KMS-11 (cell line): ENCODE measurements around the gene TGM5.

Experiments used
- H2AFZ ChIP-seq: fragments of 200-600 bp; sonication (generic); 2 replicates; pipeline ENCODE4 v1.6.1; 2016; ENCODE audit warnings: antibody characterized with exemption, mixed run types, low read depth
- H3K27ac ChIP-seq: fragments of 200-600 bp; sonication (generic); 2 replicates; pipeline ENCODE4 v1.6.1; 2016; ENCODE audit warnings: mild to moderate bottlenecking, mixed run types
- H3K27me3 ChIP-seq: fragments of 200-600 bp; sonication (generic); 2 replicates; pipeline ENCODE4 v1.6.1; 2017; ENCODE audit warnings: mild to moderate bottlenecking, low read depth, mixed run types, moderate library complexity; ENCODE audit not compliant: insufficient read depth
- H3K36me3 ChIP-seq: fragments of 200-600 bp; sonication (generic); 2 replicates; pipeline ENCODE4 v1.6.1; 2017; ENCODE audit warnings: mild to moderate bottlenecking, mixed run types; ENCODE audit not compliant: insufficient read depth
- H3K4me1 ChIP-seq: fragments of 200-600 bp; sonication (generic); 2 replicates; pipeline ENCODE4 v1.6.1; 2016; ENCODE audit warnings: mild to moderate bottlenecking, low read depth, mixed run types; ENCODE audit not compliant: poor library complexity, severe bottlenecking
- H3K4me2 ChIP-seq: fragments of 200-600 bp; sonication (generic); 2 replicates; pipeline ENCODE4 v1.7.0; 2016; ENCODE audit warnings: mild to moderate bottlenecking, mixed run types
- H3K4me3 ChIP-seq: fragments of 200-600 bp; sonication (generic); IDR thresholded peaks from 2 replicates; pipeline ENCODE4 v1.6.1; 2017; ENCODE audit warnings: low read depth, low read length, mixed read lengths; ENCODE audit not compliant: insufficient read depth
- H3K79me2 ChIP-seq: fragments of 200-600 bp; sonication (generic); 2 replicates; pipeline ENCODE4 v1.6.1; 2016; ENCODE audit warnings: low read depth, mixed run types; ENCODE audit not compliant: insufficient read depth
- H3K9ac ChIP-seq: fragments of 200-600 bp; sonication (generic); 2 replicates; pipeline ENCODE4 v1.6.1; 2016; ENCODE audit warnings: mild to moderate bottlenecking, mixed run types
- H4K20me1 ChIP-seq: fragments of 200-600 bp; sonication (generic); 2 replicates; pipeline ENCODE4 v1.6.1; 2016; ENCODE audit warnings: mild to moderate bottlenecking, mixed run types; ENCODE audit not compliant: insufficient read depth
- TF ChIP-seq, protein P1 (sequence below): fragments of 200-600 bp; sonication (generic); conservative IDR thresholded peaks from 2 replicates; pipeline ENCODE4 v1.6.1; 2017; ENCODE audit warnings: low read depth, mild to moderate bottlenecking, antibody characterized with exemption, low read length, moderate library complexity, mixed read lengths

Gene TGM5

DNA sequence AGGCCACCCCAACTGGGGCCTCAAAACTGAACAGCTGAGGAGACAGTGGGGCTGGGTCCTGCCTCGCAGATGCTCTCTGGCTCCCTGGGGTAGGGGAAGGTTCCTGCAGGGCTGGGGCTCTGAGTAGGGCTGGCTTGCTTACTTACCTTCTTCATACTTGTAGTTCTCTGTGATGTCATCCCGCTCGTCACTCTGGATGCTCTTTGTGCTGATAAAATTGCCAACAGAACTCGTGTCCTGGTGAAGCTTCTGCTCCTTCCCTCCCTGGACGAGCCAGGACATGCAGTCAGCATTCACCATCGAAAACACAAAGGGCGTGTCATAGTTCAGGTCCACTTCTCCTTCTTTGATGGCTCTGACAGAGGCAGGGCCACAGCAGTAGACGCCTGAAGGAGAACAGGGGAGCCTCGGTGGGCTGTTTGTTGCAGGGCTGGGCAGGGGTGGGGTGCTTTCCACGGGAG, 28.0 kb downstream of the TGM5 start:
- Histone ChIP-seq H3K79me2 (no peaks in the 10 kb centered on the region), H2AFZ (no peak overlapping the region), H3K9ac (no peak overlapping the region), H3K4me3 (no peak overlapping the region), H3K27me3 (no peaks in the 10 kb centered on the region), H3K4me1 (no peaks in the 10 kb centered on the region), H3K4me2 (no peak overlapping the region), H4K20me1 (no peaks in the 10 kb centered on the region), H3K36me3 (no peaks in the 10 kb centered on the region), H3K27ac (no peak overlapping the region)
- TF ChIP-seq, protein P1, sequence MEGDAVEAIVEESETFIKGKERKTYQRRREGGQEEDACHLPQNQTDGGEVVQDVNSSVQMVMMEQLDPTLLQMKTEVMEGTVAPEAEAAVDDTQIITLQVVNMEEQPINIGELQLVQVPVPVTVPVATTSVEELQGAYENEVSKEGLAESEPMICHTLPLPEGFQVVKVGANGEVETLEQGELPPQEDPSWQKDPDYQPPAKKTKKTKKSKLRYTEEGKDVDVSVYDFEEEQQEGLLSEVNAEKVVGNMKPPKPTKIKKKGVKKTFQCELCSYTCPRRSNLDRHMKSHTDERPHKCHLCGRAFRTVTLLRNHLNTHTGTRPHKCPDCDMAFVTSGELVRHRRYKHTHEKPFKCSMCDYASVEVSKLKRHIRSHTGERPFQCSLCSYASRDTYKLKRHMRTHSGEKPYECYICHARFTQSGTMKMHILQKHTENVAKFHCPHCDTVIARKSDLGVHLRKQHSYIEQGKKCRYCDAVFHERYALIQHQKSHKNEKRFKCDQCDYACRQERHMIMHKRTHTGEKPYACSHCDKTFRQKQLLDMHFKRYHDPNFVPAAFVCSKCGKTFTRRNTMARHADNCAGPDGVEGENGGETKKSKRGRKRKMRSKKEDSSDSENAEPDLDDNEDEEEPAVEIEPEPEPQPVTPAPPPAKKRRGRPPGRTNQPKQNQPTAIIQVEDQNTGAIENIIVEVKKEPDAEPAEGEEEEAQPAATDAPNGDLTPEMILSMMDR: no peak

DNA sequence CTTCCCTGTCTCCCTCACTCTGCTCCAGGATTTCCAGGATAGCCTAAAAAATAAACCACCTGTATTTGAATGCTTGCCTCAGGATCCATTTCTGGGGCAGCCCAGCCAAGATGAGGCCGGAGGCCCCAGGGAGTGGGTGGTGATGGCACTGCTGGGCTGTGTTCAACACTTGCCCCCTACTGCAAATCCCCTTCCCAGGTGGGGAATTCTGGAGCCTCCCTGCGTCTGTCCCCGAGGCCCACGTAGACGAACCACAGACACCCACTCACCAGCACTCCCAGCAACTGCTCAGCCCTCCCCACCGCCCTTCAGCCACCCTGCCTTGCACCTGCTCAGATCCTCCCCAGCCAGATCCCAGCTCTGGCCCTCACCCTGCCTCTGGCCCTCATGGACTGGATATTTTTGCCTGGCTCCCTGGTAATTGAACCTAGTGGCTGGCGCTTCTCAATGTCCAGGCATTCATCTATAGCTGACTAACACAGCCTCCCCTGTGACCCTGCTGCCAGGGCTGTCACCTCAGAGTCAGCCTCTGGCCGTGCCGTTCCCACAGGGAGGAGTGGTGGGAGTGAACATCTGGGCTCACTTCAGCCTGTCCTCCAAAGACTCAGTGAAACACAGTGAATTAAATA, 28.8 kb downstream of the TGM5 start:
- H3K79me2 ChIP-seq: no peaks in the 10 kb centered on the region
- H3K27me3 ChIP-seq: no peaks in the 10 kb centered on the region
- H3K4me2 ChIP-seq: no peak overlapping the region
- TF ChIP-seq, protein P1: no peak
- H2AFZ ChIP-seq: no peak overlapping the region
- H4K20me1 ChIP-seq: no peaks in the 10 kb centered on the region
- H3K27ac ChIP-seq: no peak overlapping the region
- H3K36me3 ChIP-seq: no peaks in the 10 kb centered on the region
- no peaks in the 10 kb centered on the region for H3K4me1 ChIP-seq
- H3K4me3 ChIP-seq: no peak overlapping the region
- H3K9ac ChIP-seq: no peak overlapping the region

DNA sequence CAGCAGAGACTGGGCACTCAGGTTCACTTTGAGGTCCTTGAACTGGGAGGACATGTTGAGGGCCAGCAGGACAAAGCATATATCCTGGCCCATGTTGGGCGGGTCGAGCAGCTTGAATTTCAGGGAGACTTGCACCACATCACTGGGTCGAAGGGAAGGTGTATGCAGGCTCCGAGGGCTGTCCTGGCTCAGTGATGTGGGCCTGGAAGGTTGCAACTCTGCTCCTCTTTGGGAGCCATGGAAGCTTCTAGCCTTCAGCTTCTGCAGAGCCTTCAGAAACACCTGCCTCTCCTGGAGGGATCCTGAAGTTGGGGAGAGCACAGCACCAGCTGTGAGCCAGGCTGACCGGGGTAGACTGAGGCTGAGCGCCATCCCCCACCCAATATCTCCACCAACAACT, 31.2 kb downstream of the TGM5 start:
- no peak overlapping the region for H3K4me3 ChIP-seq
- H4K20me1 ChIP-seq: no peaks in the 10 kb centered on the region
- no peak overlapping the region for H3K9ac ChIP-seq
- H2AFZ ChIP-seq: no peak overlapping the region
- H3K79me2 ChIP-seq: no peaks in the 10 kb centered on the region
- H3K27ac ChIP-seq: no peak overlapping the region
- no peaks in the 10 kb centered on the region for H3K27me3 ChIP-seq
- H3K4me2 ChIP-seq: no peak overlapping the region
- TF ChIP-seq, protein P1: no peak
- no peaks in the 10 kb centered on the region for H3K4me1 ChIP-seq
- no peaks in the 10 kb centered on the region for H3K36me3 ChIP-seq

DNA sequence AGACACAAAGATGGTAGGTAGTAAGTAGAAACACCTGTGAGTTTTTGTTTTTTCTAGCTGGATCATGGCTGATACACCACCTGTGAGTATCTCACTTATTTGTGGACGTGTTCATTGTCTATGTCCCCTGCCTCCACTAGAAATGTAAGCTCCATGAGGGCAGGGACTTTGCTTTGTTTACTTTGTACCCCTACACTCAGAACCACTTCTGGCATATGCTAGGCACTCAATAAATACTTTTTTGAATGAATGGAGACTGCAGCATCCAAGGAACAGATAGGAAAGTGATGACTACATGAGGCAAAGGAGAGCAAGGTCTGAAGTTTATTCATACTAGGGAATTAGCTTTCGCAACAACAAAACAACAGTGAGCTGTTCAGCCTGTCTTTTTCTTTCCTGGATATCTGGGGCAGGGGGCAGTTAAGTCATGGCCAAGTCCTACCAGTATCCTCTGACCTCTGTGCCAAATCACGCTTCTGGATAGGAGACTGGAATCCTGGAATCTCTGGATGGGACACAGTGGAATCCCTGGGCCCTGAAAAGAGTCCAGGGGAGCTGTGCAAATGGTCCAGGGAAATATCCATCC, 34.3 kb downstream of the TGM5 start:
- Histone ChIP-seq H3K79me2 (no peaks in the 10 kb centered on the region), H3K4me2 (no peak overlapping the region), H3K4me3 (no peak overlapping the region), H3K4me1 (no peaks in the 10 kb centered on the region), H3K27me3 (no peaks in the 10 kb centered on the region), H2AFZ (no peak overlapping the region), H3K9ac (no peak overlapping the region), H3K27ac (no peak overlapping the region), H3K36me3 (no peaks in the 10 kb centered on the region), H4K20me1 (no peaks in the 10 kb centered on the region)
- TF ChIP-seq, protein P1: no peak
